Endothelial cell of umbilical vein (primary cell): ENCODE results near the gene METTL26. TPM values are rescaled to one million over a fixed set of nuclear protein-coding genes. Genes with fewer than 3 reads are reported as not detected.

Experiments used
- BruUV-seq: library from RNA; stranded (reverse); fragments of 400-500 nt; replicated peaks from 2 replicates; lab custom pipeline; 2021; lab: Mats Ljungman, UMichigan
- CTCF ChIA-PET: fragments of 300-600, 350-600 bp; sonication (Branson Sonifier 250); formaldehyde crosslinking; loops from one replicate; lab custom pipeline; 2021; ENCODE audit warnings: antibody characterized with exemption, inconsistent platforms; lab: Charles Lee
- POLR2A ChIA-PET: fragments of 300-600, 350-600 bp; sonication (Branson Sonifier 250); formaldehyde crosslinking; loops from one replicate; lab custom pipeline; 2021; ENCODE audit warnings: antibody characterized with exemption, inconsistent platforms; lab: Charles Lee
- DNase-seq: peaks from one replicate; pipeline ENCODE4 v3.0.0-alpha.2; 2011; ENCODE audit warnings: low read depth, low spot score
- FAIRE-seq: peaks from 2 replicates; lab custom pipeline; 2011; peaks lifted over from hg19 to GRCh38; lab: Jason Lieb, UNC
- H2AFZ ChIP-seq: 2 replicates; pipeline ENCODE4 v1.6.0; 2012; ENCODE audit warnings: low read depth, low read length, control low read depth, inconsistent platforms
- H3K27ac ChIP-seq: 2 replicates; pipeline ENCODE4 v1.5.1; 2011; ENCODE audit warnings: low read depth, mild to moderate bottlenecking, control low read depth, low read length, moderate library complexity; ENCODE audit not compliant: insufficient read depth
- H3K27me3 ChIP-seq, 2 experiments: 2 replicates each; pipeline versions ENCODE4 v1.6.0 to v1.6.1; 2011; ENCODE audit warnings: low read length in 2 of 2, mixed read lengths in 1 of 2; ENCODE audit not compliant: control insufficient read depth in 2 of 2, insufficient read depth in 2 of 2
- H3K36me3 ChIP-seq, 2 experiments: 2 replicates in 1 of 2; 3 replicates in 1 of 2; pipeline ENCODE4 v1.5.1; 2011; ENCODE audit warnings: low read length in 2 of 2, mild to moderate bottlenecking in 1 of 2, moderate library complexity in 1 of 2; ENCODE audit not compliant: control insufficient read depth in 2 of 2, insufficient read depth in 2 of 2; ENCODE audit errors: extremely low read depth in 1 of 2
- H3K4me1 ChIP-seq: 3 replicates; pipeline ENCODE4 v1.5.1; 2011; ENCODE audit warnings: mild to moderate bottlenecking, low read length; ENCODE audit not compliant: control insufficient read depth, insufficient read depth; ENCODE audit errors: extremely low read depth
- H3K4me2 ChIP-seq: 2 replicates; pipeline ENCODE4 v1.6.1; 2011; ENCODE audit warnings: low read length, control low read depth, mixed read lengths; ENCODE audit not compliant: insufficient read depth
- H3K4me3 ChIP-seq, 3 experiments: fragments of 200-600 bp in 1 of 3; sonication (generic), shearing (Covaris generic) in 1 of 3; replicated peaks in 1 of 3; 2 replicates each; pipeline ENCODE4 v1.5.1; 2011 to 2016; ENCODE audit warnings: control low read depth in 3 of 3, low read length in 3 of 3, mild to moderate bottlenecking in 2 of 3, inconsistent platforms in 1 of 3, low read depth in 1 of 3, moderate library complexity in 1 of 3; ENCODE audit not compliant: insufficient read depth in 1 of 3
- H3K79me2 ChIP-seq: 2 replicates; pipeline ENCODE4 v1.6.0; 2012; ENCODE audit warnings: low read length, inconsistent platforms; ENCODE audit not compliant: control insufficient read depth, insufficient read depth
- H3K9ac ChIP-seq: replicated peaks from 2 replicates; pipeline ENCODE3; 2011; ENCODE audit warnings: low read length, control low read depth; ENCODE audit not compliant: insufficient read depth; ENCODE audit errors: extremely low read depth
- H3K9me1 ChIP-seq: replicated peaks from 3 replicates; pipeline ENCODE4 v1.6.0; 2011; ENCODE audit warnings: mild to moderate bottlenecking, low read length; ENCODE audit not compliant: control insufficient read depth, insufficient read depth; ENCODE audit errors: extremely low read depth
- H3K9me3 ChIP-seq: replicated peaks from 2 replicates; pipeline ENCODE4 v1.5.1; 2012; ENCODE audit warnings: low read length, inconsistent platforms; ENCODE audit not compliant: control insufficient read depth, insufficient read depth
- H4K20me1 ChIP-seq: replicated peaks from 2 replicates; pipeline ENCODE3; 2011; ENCODE audit warnings: mild to moderate bottlenecking, low read length; ENCODE audit not compliant: control insufficient read depth, insufficient read depth; ENCODE audit errors: extremely low read depth
- EZH2 ChIP-seq: IDR thresholded peaks from 2 replicates; pipeline ENCODE4 v1.6.1; 2012; ENCODE audit warnings: borderline replicate concordance, low read depth, mild to moderate bottlenecking, moderate library complexity, low read length, inconsistent platforms; ENCODE audit not compliant: severe bottlenecking
- FOS ChIP-seq: IDR thresholded peaks from 2 replicates; pipeline ENCODE4 v1.6.1; 2011; ENCODE audit warnings: mild to moderate bottlenecking, low read length, moderate library complexity, borderline replicate concordance; ENCODE audit not compliant: insufficient read depth
- GATA2 ChIP-seq: IDR thresholded peaks from 2 replicates; pipeline ENCODE4 v1.7.0; 2011; ENCODE audit warnings: low read depth, mild to moderate bottlenecking, moderate library complexity, mixed read lengths, low read length; ENCODE audit not compliant: insufficient read length, insufficient read depth
- JUN ChIP-seq: IDR thresholded peaks from 2 replicates; pipeline ENCODE4 v1.6.1; 2011; ENCODE audit warnings: borderline replicate concordance, low read depth; ENCODE audit not compliant: insufficient read length, insufficient read depth
- MYC ChIP-seq: IDR thresholded peaks from one replicate; pipeline ENCODE4 v1.6.1; 2011; ENCODE audit warnings: mild to moderate bottlenecking, low read depth, low read length
- POLR2A ChIP-seq: IDR thresholded peaks from 2 replicates; pipeline ENCODE4 v1.6.1; 2012; ENCODE audit warnings: low read depth, mild to moderate bottlenecking, control low read depth, low read length
- POLR2AphosphoS5 ChIP-seq: IDR thresholded peaks from 2 replicates; pipeline ENCODE4 v1.6.1; 2012; ENCODE audit warnings: low read depth, mild to moderate bottlenecking, control low read depth, low read length, moderate library complexity; ENCODE audit not compliant: insufficient read depth
- dilution Hi-C: fragments of 300-500 bp; cut with MboI; formaldehyde crosslinking; loops from one replicate; pipeline ENCODE4 v1.15.0; 2019; ENCODE audit warnings: low sequenced_read_pairs; ENCODE audit not compliant: extremely low pct_ligation_motif_present
- intact Hi-C: fragments of 100-400 bp; cut with micrococcal nuclease; formaldehyde crosslinking; loops from one replicate; pipeline ENCODE4 v1.10.0; 2022
- polyA plus RNA-seq, 4 experiments: library from polyadenylated mRNA; depleted of rRNA in 3 of 4; stranded (reverse) in 3 of 4; unstranded in 1 of 4; fragments of >200 nt; gene quantifications; 2 replicates each; pipeline versions ENCODE4 v1.2.1 to v1.2.3, GENCODE V29; 2011 to 2012; ENCODE audit warnings: missing spikeins in 1 of 4
- total RNA-seq: library from RNA; stranded (reverse); gene quantifications from 2 replicates; pipeline ENCODE4 v1.2.3, GENCODE V29; 2021
- TF ChIP-seq, protein P1 (sequence below), 2 donors: IDR thresholded peaks; 1 replicate in 1 of 2; 2 replicates in 1 of 2; pipeline ENCODE4 v1.5.1; 2011; ENCODE audit warnings: low read length in 2 of 2, mild to moderate bottlenecking in 2 of 2, moderate library complexity in 2 of 2, control low read depth in 1 of 2, inconsistent platforms in 1 of 2, low read depth in 1 of 2; ENCODE audit not compliant: insufficient read depth in 1 of 2; ENCODE audit errors: extremely low read depth in 1 of 2
- TF ChIP-seq, protein P2 (sequence below): IDR thresholded peaks from 2 replicates; pipeline ENCODE4 v1.6.1; 2011; ENCODE audit not compliant: insufficient read depth, insufficient read length

Gene METTL26
- total and polyA plus RNA-seq, 2 donors (not counting 3 experiments of a cell fraction or from before 2014, with no cell fraction given), result 114 to 138 TPM

DNA sequence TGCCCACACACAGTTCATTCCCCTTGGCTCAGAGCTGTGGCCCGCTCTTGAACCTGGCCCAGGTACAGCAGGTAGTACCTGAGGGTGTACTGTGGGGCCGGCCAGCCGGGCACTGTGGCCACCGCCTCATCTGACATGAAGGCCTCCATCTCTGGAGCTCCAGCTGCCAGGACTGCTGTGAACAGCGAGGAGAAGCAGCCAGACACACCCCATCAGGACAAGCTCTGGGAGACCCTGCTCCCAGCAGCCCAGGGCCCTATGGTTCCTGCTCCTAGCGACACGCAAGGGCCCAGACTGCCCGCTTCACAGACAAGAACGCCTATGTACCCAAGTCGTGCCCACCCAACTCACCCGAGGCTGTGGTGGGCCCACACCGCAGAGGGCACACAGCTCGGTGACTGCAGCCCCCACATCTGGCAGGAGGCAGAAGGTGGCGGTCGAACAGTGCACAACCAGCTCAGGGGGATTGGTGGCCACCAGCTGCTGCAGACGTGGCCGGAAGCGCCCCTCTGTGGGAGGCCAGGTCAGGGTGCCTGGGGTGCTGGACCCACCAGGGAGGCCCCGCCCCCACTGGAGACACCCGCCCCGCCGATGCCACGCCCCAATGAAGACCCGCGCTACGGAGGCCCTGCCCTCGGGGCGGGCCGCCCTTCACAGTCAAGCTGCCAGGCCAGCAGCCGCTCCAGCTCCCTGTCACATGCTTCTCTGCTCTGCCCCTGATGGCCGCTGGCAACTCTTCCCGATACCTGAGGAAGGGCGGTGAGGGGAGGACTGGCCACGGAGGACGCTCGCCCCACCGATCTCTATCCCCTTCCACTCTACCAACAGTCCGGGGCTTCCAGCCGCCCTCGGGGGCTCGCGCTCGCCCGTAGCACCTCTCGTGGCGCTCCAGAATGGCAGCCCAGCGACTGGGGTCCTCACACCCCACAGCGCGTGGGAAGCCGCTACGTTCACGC is 43.0 kb upstream of the METTL26 start:
- intact Hi-C loops, result loop anchor here (1.0 kb wide), 1 partner anchor 11 kb away; the partner anchor contains the start of gene RHOT2
- no peaks in the 10 kb centered on the region for H3K27me3 ChIP-seq
- DNase-seq (peak; percentile 49), FAIRE-seq (no peak)
- H4K20me1 ChIP-seq, result no peaks in the 10 kb centered on the region
- H2AFZ ChIP-seq, result peak overlapping the region; percentile 61
- H3K9me3 ChIP-seq, result no peaks in the 10 kb centered on the region
- H3K79me2 ChIP-seq, result peaks cover 31% of the 10 kb centered on the region
- peaks cover 20% of the 10 kb centered on the region for H3K4me1 ChIP-seq
- H3K9ac ChIP-seq, result no peak overlapping the region
- no TSS peak for BruUV-seq
- H3K36me3 ChIP-seq, result peaks cover 7 to 12% of the 10 kb centered on the region in 2 experiments
- TF ChIP-seq EZH2 (no peak), POLR2A (no peak), FOS (no peak), POLR2AphosphoS5 (no peak), JUN (no peak), MYC (no peak), GATA2 (no peak)
- TF ChIP-seq, protein P1, sequence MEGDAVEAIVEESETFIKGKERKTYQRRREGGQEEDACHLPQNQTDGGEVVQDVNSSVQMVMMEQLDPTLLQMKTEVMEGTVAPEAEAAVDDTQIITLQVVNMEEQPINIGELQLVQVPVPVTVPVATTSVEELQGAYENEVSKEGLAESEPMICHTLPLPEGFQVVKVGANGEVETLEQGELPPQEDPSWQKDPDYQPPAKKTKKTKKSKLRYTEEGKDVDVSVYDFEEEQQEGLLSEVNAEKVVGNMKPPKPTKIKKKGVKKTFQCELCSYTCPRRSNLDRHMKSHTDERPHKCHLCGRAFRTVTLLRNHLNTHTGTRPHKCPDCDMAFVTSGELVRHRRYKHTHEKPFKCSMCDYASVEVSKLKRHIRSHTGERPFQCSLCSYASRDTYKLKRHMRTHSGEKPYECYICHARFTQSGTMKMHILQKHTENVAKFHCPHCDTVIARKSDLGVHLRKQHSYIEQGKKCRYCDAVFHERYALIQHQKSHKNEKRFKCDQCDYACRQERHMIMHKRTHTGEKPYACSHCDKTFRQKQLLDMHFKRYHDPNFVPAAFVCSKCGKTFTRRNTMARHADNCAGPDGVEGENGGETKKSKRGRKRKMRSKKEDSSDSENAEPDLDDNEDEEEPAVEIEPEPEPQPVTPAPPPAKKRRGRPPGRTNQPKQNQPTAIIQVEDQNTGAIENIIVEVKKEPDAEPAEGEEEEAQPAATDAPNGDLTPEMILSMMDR (IDR thresholded peaks at IDR 0.05; ENCODE audit: extremely low read depth in 1 of 2, insufficient read depth in 1 of 2, low read depth in 1 of 2, low read length in 2 of 2), result no peak
- TF ChIP-seq, protein P2, sequence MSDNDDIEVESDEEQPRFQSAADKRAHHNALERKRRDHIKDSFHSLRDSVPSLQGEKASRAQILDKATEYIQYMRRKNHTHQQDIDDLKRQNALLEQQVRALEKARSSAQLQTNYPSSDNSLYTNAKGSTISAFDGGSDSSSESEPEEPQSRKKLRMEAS, result no peak
- H3K27ac ChIP-seq, result no peak overlapping the region
- CTCF ChIA-PET, result no interaction called here
- dilution Hi-C loops, result no loop called here
- H3K4me3 ChIP-seq, result peak overlapping the region in 2 of 3 experiments; percentile 17 to 52
- POLR2A ChIA-PET, result no interaction called here
- H3K9me1 ChIP-seq, result no peaks in the 10 kb centered on the region
- peak overlapping the region; percentile 22 for H3K4me2 ChIP-seq
